H9 (cell line): ENCODE measurements around the gene C2orf80. TPM values are rescaled to one million over a fixed set of nuclear protein-coding genes. Genes with fewer than 3 reads are reported as not detected.

Source experiments
- DNase-seq: peaks from one replicate; pipeline ENCODE4 v3.0.0-alpha.2; 2017
- H2AFZ ChIP-seq: one replicate; pipeline ENCODE4 v1.6.1; 2013; ENCODE audit warnings: mild to moderate bottlenecking, low read length, control low read depth, moderate library complexity
- H2AK5ac ChIP-seq: 2 replicates; pipeline ENCODE4 v1.6.1; 2013; ENCODE audit warnings: low read length, control low read depth, mixed read lengths; ENCODE audit not compliant: insufficient read length
- H2BK120ac ChIP-seq: one replicate; pipeline ENCODE4 v1.6.1; 2013; ENCODE audit warnings: low read depth, mild to moderate bottlenecking, low read length, control low read depth, inconsistent platforms; ENCODE audit not compliant: poor library complexity, severe bottlenecking
- H2BK12ac ChIP-seq: 2 replicates; pipeline ENCODE4 v1.6.1; 2013; ENCODE audit warnings: low read length, control low read depth, mixed read lengths, low read depth; ENCODE audit not compliant: insufficient read length
- H2BK15ac ChIP-seq: 2 replicates; pipeline ENCODE4 v1.6.1; 2013; ENCODE audit warnings: low read depth, low read length, control low read depth
- H2BK20ac ChIP-seq: one replicate; pipeline ENCODE4 v1.6.1; 2013; ENCODE audit warnings: low read depth, mild to moderate bottlenecking, low read length, control low read depth, inconsistent platforms; ENCODE audit not compliant: poor library complexity, severe bottlenecking
- H2BK5ac ChIP-seq: 2 replicates; pipeline ENCODE4 v1.6.1; 2013; ENCODE audit warnings: low read length, control low read depth, mixed read lengths; ENCODE audit not compliant: insufficient read length
- H3K14ac ChIP-seq: 2 replicates; pipeline ENCODE4 v1.6.1; 2013; ENCODE audit warnings: low read length, control low read depth; ENCODE audit not compliant: insufficient read depth
- H3K18ac ChIP-seq: 2 replicates; pipeline ENCODE4 v1.6.1; 2013; ENCODE audit warnings: low read depth, mild to moderate bottlenecking, mixed read lengths, low read length, control low read depth; ENCODE audit not compliant: insufficient read length
- H3K23ac ChIP-seq: 2 replicates; pipeline ENCODE4 v1.6.1; 2013; ENCODE audit warnings: low read length, control low read depth, mixed read lengths, low read depth; ENCODE audit not compliant: insufficient read length
- H3K23me2 ChIP-seq: 2 replicates; pipeline ENCODE4 v1.6.1; 2013; ENCODE audit warnings: low read depth, mild to moderate bottlenecking, mixed read lengths, low read length, control low read depth; ENCODE audit not compliant: insufficient read length, poor library complexity, severe bottlenecking
- H3K27ac ChIP-seq: 2 replicates; pipeline ENCODE4 v1.5.1; 2013; ENCODE audit warnings: low read length, control low read depth, mixed read lengths, low read depth; ENCODE audit not compliant: insufficient read length
- H3K27me3 ChIP-seq: 2 replicates; pipeline ENCODE4 v1.6.1; 2013; ENCODE audit warnings: low read length, control low read depth, inconsistent platforms; ENCODE audit not compliant: insufficient read depth
- H3K4ac ChIP-seq: 2 replicates; pipeline ENCODE4 v1.6.1; 2013; ENCODE audit warnings: low read depth, mild to moderate bottlenecking, control low read depth, inconsistent platforms, low read length, moderate library complexity
- H3K4me1 ChIP-seq: 2 replicates; pipeline ENCODE4 v1.6.1; 2013; ENCODE audit warnings: low read length, control low read depth, inconsistent platforms; ENCODE audit not compliant: insufficient read depth
- H3K4me2 ChIP-seq: 2 replicates; pipeline ENCODE4 v1.6.1; 2013; ENCODE audit warnings: low read length, control low read depth, mixed read lengths; ENCODE audit not compliant: insufficient read length, insufficient read depth
- H3K56ac ChIP-seq: 2 replicates; pipeline ENCODE4 v1.6.1; 2013; ENCODE audit warnings: low read depth, mild to moderate bottlenecking, mixed read lengths, low read length, control low read depth; ENCODE audit not compliant: insufficient read length
- H3K79me1 ChIP-seq: 2 replicates; pipeline ENCODE4 v1.6.1; 2013; ENCODE audit warnings: low read depth, mild to moderate bottlenecking, moderate library complexity, low read length, control low read depth, inconsistent platforms; ENCODE audit not compliant: insufficient read depth, poor library complexity, severe bottlenecking
- H3K79me2 ChIP-seq: 2 replicates; pipeline ENCODE4 v1.6.1; 2013; ENCODE audit warnings: low read length, control low read depth, inconsistent platforms; ENCODE audit not compliant: insufficient read depth
- H3K9ac ChIP-seq: 2 replicates; pipeline ENCODE4 v1.6.1; 2013; ENCODE audit warnings: low read length, control low read depth, mixed read lengths; ENCODE audit not compliant: insufficient read length; ENCODE audit errors: extremely low read depth
- H3K9me3 ChIP-seq: one replicate; pipeline ENCODE4 v1.6.1; 2013; ENCODE audit warnings: low read depth, low read length, inconsistent platforms; ENCODE audit not compliant: control insufficient read depth
- H3T11ph ChIP-seq: one replicate; pipeline ENCODE4 v1.6.1; 2013; ENCODE audit warnings: mild to moderate bottlenecking, low read length, control low read depth, inconsistent platforms
- H4K20me1 ChIP-seq: one replicate; pipeline ENCODE4 v1.6.1; 2013; ENCODE audit not compliant: control insufficient read depth, insufficient read length, insufficient read depth
- H4K5ac ChIP-seq: 2 replicates; pipeline ENCODE4 v1.6.1; 2013; ENCODE audit warnings: low read depth, mild to moderate bottlenecking, mixed read lengths, low read length, control low read depth; ENCODE audit not compliant: insufficient read length
- H4K8ac ChIP-seq: replicated peaks from 2 replicates; pipeline ENCODE4 v1.6.1; 2013; ENCODE audit warnings: low read length, control low read depth, mixed read lengths, low read depth; ENCODE audit not compliant: insufficient read length
- H4K91ac ChIP-seq: 2 replicates; pipeline ENCODE4 v1.6.1; 2013; ENCODE audit warnings: low read depth, mild to moderate bottlenecking, moderate library complexity, mixed read lengths, low read length, control low read depth; ENCODE audit not compliant: insufficient read length
- H3K27ac Mint-ChIP-seq, 3 experiments: 2 replicates in 2 of 3; 3 replicates in 1 of 3; pipeline ENCODE4 v1.8.0; 2020 to 2021; ENCODE audit warnings: mixed read lengths in 3 of 3, mild to moderate bottlenecking in 1 of 3, moderate library complexity in 1 of 3
- H3K27me3 Mint-ChIP-seq: 2 replicates; pipeline ENCODE4 v1.8.0; 2021; ENCODE audit warnings: low read depth, mild to moderate bottlenecking, moderate library complexity, mixed read lengths
- H3K36me3 Mint-ChIP-seq, 3 experiments: 2 replicates in 2 of 3; 3 replicates in 1 of 3; pipeline ENCODE4 v1.8.0; 2020 to 2021; ENCODE audit warnings: low read depth in 3 of 3, mixed read lengths in 3 of 3; ENCODE audit not compliant: insufficient read depth in 1 of 3
- H3K4me1 Mint-ChIP-seq, 2 experiments: 2 replicates each; pipeline ENCODE4 v1.8.0; 2020; ENCODE audit warnings: mixed read lengths in 2 of 2
- H3K4me3 Mint-ChIP-seq, 2 experiments: 2 replicates in 1 of 2; 3 replicates in 1 of 2; pipeline ENCODE4 v1.8.0; 2020 to 2021; ENCODE audit warnings: mild to moderate bottlenecking in 2 of 2, mixed read lengths in 2 of 2, moderate library complexity in 1 of 2
- H3K9me3 Mint-ChIP-seq, 2 experiments: 2 replicates in 1 of 2; 3 replicates in 1 of 2; pipeline ENCODE4 v1.8.0; 2020; ENCODE audit warnings: mild to moderate bottlenecking in 2 of 2, mixed read lengths in 2 of 2, moderate library complexity in 1 of 2
- WGBS: extraction: QIAGEN DNeasy Blood & Tissue Kit; methylation state at CpG from one replicate; pipeline ENCODE4 v1.1.7; 2013; ENCODE audit warnings: missing lambda C conversion rate, low lambda C conversion rate, mixed read lengths; ENCODE audit not compliant: insufficient read length; ENCODE audit errors: extremely low coverage; 5-methylcytosine and 5-hydroxymethylcytosine counted together
- total RNA-seq: library from RNA; stranded (reverse); gene quantifications from 2 replicates; pipeline ENCODE4 v1.2.1, GENCODE V29; 2021
- TF ChIP-seq, protein P1 (sequence below): fragments of 200-600 bp; sonication (generic); conservative IDR thresholded peaks from 3 replicates; pipeline ENCODE4 v1.8.0; 2021; ENCODE audit warnings: antibody characterized with exemption, mild to moderate bottlenecking

Gene C2orf80
- total RNA-seq, 1 experiment from 2014 or later, result not detected

GRCh38 chr2:208122248-208122647 lies 67.6 kb downstream of the C2orf80 start:
- Histone ChIP-seq H3K27ac (no peak overlapping the region), H3K56ac (no peak overlapping the region), H2AK5ac (no peak overlapping the region), H3T11ph (no peak overlapping the region), H3K79me1 (no peaks in the 10 kb centered on the region), H3K9me3 (no peaks in the 10 kb centered on the region), H3K23ac (no peak overlapping the region), H3K23me2 (no peaks in the 10 kb centered on the region), H4K20me1 (no peaks in the 10 kb centered on the region), H2BK5ac (no peak overlapping the region), H3K4me2 (no peak overlapping the region), H3K4me1 (no peaks in the 10 kb centered on the region), H4K5ac (no peak overlapping the region), H3K4ac (no peak overlapping the region), H3K79me2 (no peaks in the 10 kb centered on the region), H2AFZ (no peak overlapping the region), H3K9ac (no peak overlapping the region), H3K18ac (no peak overlapping the region), H2BK120ac (no peak overlapping the region), H2BK12ac (no peak overlapping the region), H4K8ac (no peak overlapping the region), H3K27me3 (no peaks in the 10 kb centered on the region), H2BK20ac (no peak overlapping the region), H3K14ac (no peak overlapping the region), H2BK15ac (no peak overlapping the region), H4K91ac (no peak overlapping the region)
- TF ChIP-seq, protein P1, sequence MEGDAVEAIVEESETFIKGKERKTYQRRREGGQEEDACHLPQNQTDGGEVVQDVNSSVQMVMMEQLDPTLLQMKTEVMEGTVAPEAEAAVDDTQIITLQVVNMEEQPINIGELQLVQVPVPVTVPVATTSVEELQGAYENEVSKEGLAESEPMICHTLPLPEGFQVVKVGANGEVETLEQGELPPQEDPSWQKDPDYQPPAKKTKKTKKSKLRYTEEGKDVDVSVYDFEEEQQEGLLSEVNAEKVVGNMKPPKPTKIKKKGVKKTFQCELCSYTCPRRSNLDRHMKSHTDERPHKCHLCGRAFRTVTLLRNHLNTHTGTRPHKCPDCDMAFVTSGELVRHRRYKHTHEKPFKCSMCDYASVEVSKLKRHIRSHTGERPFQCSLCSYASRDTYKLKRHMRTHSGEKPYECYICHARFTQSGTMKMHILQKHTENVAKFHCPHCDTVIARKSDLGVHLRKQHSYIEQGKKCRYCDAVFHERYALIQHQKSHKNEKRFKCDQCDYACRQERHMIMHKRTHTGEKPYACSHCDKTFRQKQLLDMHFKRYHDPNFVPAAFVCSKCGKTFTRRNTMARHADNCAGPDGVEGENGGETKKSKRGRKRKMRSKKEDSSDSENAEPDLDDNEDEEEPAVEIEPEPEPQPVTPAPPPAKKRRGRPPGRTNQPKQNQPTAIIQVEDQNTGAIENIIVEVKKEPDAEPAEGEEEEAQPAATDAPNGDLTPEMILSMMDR, result no peak
- Mint-ChIP-seq H3K27me3 (no peaks in the 10 kb centered on the region), H3K27ac (no peak overlapping the region), H3K4me3 (no peak overlapping the region), H3K9me3 (peaks cover under 1 to 6% of the 10 kb centered on the region in 2 experiments; a peak in 1 of 5 replicates), H3K36me3 (no peaks in the 10 kb centered on the region; a peak in 1 of 7 replicates), H3K4me1 (no peaks in the 10 kb centered on the region)
- no peak for DNase-seq
- WGBS, result no CpG with 5 or more reads among the region's 1 CpG
